GM12878 (cell line): Measurements from ENCODE around the gene DLG2. TPM values are rescaled to one million over a fixed set of nuclear protein-coding genes. Genes with fewer than 3 reads are reported as not detected.

Experiments
- ATAC-seq: fragments of 200-7000 bp; cut with Tn5 transposase; 3 replicates; pipeline ENCODE4 v1.9.1; 2020; ENCODE audit warnings: mild to moderate bottlenecking, moderate library complexity
- BruUV-seq: library from RNA; stranded (reverse); fragments of 400-500 nt; replicated peaks from 2 replicates; lab custom pipeline; 2021; lab: Mats Ljungman, UMichigan
- CTCF ChIA-PET: fragments of 300-600 bp; sonication (Branson Sonifier 250); formaldehyde crosslinking; extraction: SDS; loops from one replicate; lab custom pipeline; 2021; ENCODE audit warnings: inconsistent platforms; lab: Yijun Ruan, JAX
- POLR2A ChIA-PET: fragments of 350-600 bp; formaldehyde crosslinking; extraction: SDS; loops from one replicate; lab custom pipeline; 2021; ENCODE audit warnings: inconsistent platforms; lab: Charles Lee
- RAD21 ChIA-PET: fragments of 300-600 bp; sonication (Branson Sonifier 250); formaldehyde crosslinking; loops from one replicate; lab custom pipeline; 2023; ENCODE audit warnings: antibody characterized with exemption; ENCODE audit not compliant: unreplicated experiment; lab: Charles Lee
- SMC1A ChIA-PET: fragments of 300-600 bp; sonication (Branson Sonifier 250); formaldehyde crosslinking; loops from one replicate; lab custom pipeline; 2023; ENCODE audit not compliant: unreplicated experiment, uncharacterized antibody; lab: Charles Lee
- DNase-seq: peaks from one replicate; pipeline ENCODE4 v3.0.0-alpha.2; 2011; ENCODE audit warnings: low read depth, low spot score
- FAIRE-seq: peaks from 3 replicates; lab custom pipeline; 2011; peaks lifted over from hg19 to GRCh38; lab: Jason Lieb, UNC
- H2AFZ ChIP-seq: 2 replicates; pipeline ENCODE4 v1.6.0; 2011; ENCODE audit warnings: low read depth, low read length, control low read depth; ENCODE audit not compliant: control insufficient read depth
- H3K27ac ChIP-seq: 2 replicates; pipeline ENCODE4 v1.5.1; 2011; ENCODE audit warnings: control low read depth; ENCODE audit not compliant: control insufficient read depth, insufficient read depth
- H3K27me3 ChIP-seq, 2 experiments: replicated peaks in 1 of 2; 2 replicates each; pipeline versions ENCODE4 v1.6.0 to v1.6.1; 2011; ENCODE audit warnings: low read length in 1 of 2; ENCODE audit not compliant: control insufficient read depth in 2 of 2, insufficient read depth in 2 of 2
- H3K36me3 ChIP-seq, 2 experiments: 2 replicates each; pipeline ENCODE4 v1.5.1; 2011; ENCODE audit warnings: low read length in 1 of 2; ENCODE audit not compliant: control insufficient read depth in 2 of 2, insufficient read depth in 2 of 2
- H3K4me1 ChIP-seq: 2 replicates; pipeline ENCODE4 v1.6.1; 2011; ENCODE audit warnings: mild to moderate bottlenecking, low read length, moderate library complexity, mixed read lengths; ENCODE audit not compliant: control insufficient read depth, insufficient read depth
- H3K4me2 ChIP-seq: 2 replicates; pipeline ENCODE4 v1.6.0; 2011; ENCODE audit warnings: control low read depth; ENCODE audit not compliant: control insufficient read depth, insufficient read depth
- H3K4me3 ChIP-seq: fragments of 200-600 bp; sonication (generic); 2 replicates; pipeline ENCODE4 v1.5.1; 2016
- H3K79me2 ChIP-seq: 2 replicates; pipeline ENCODE4 v1.6.0; 2011; ENCODE audit warnings: low read length; ENCODE audit not compliant: control insufficient read depth, insufficient read depth
- H3K9ac ChIP-seq: 2 replicates; pipeline ENCODE4 v1.8.0; 2011; ENCODE audit warnings: low read length, control low read depth, mixed read lengths; ENCODE audit not compliant: control insufficient read depth, insufficient read depth
- H3K9me3 ChIP-seq: replicated peaks from 3 replicates; pipeline ENCODE4 v1.5.1; 2011; ENCODE audit warnings: mild to moderate bottlenecking, low read length; ENCODE audit not compliant: control insufficient read depth, insufficient read depth
- H4K20me1 ChIP-seq: 2 replicates; pipeline ENCODE4 v1.6.0; 2011; ENCODE audit not compliant: control insufficient read depth, insufficient read depth
- CHD1 ChIP-seq: IDR thresholded peaks from 2 replicates; pipeline ENCODE4 v1.6.1; 2012; ENCODE audit warnings: low read depth, low read length, improper control_type of control experiment
- HDAC6 ChIP-seq: fragments of 200-600 bp; sonication (generic); IDR thresholded peaks from one replicate; pipeline ENCODE4 v1.8.0; 2017; ENCODE audit warnings: antibody characterized with exemption; ENCODE audit not compliant: unreplicated experiment
- IKZF1 ChIP-seq: fragments of 450-650 bp; conservative IDR thresholded peaks from 2 replicates; pipeline ENCODE4 v1.6.1; 2017; ENCODE audit warnings: antibody characterized with exemption, mild to moderate bottlenecking
- JUND ChIP-seq: IDR thresholded peaks from 2 replicates; pipeline ENCODE4 v1.6.1; 2012; ENCODE audit warnings: low read depth, mild to moderate bottlenecking, low read length, improper control_type of control experiment, moderate library complexity
- KAT2A ChIP-seq: conservative IDR thresholded peaks from 2 replicates; pipeline ENCODE4 v1.6.1; 2011; ENCODE audit warnings: low read depth, low read length; ENCODE audit not compliant: control insufficient read depth
- MEF2B ChIP-seq: fragments of 450-650 bp; IDR thresholded peaks from 2 replicates; pipeline ENCODE4 v1.6.1; 2018; ENCODE audit warnings: mild to moderate bottlenecking, moderate library complexity; ENCODE audit not compliant: partially characterized antibody, poor library complexity, severe bottlenecking
- NFYA ChIP-seq: IDR thresholded peaks from 2 replicates; pipeline ENCODE4 v1.6.1; 2011; ENCODE audit warnings: low read depth, mild to moderate bottlenecking, low read length, improper control_type of control experiment, borderline replicate concordance
- NR2C1 ChIP-seq: fragments of 450-650 bp; IDR thresholded peaks from 2 replicates; pipeline ENCODE4 v1.6.1; 2017; ENCODE audit warnings: antibody characterized with exemption, mild to moderate bottlenecking, moderate library complexity
- NRF1 ChIP-seq: conservative IDR thresholded peaks from 2 replicates; pipeline ENCODE4 v1.6.1; 2011; ENCODE audit warnings: mild to moderate bottlenecking, low read depth, low read length, improper control_type of control experiment
- RBBP5 ChIP-seq: fragments of 200-600 bp; sonication (generic); conservative IDR thresholded peaks from 2 replicates; pipeline ENCODE4 v1.6.1; 2016
- RCOR1 ChIP-seq: conservative IDR thresholded peaks from 2 replicates; pipeline ENCODE4 v1.6.1; 2012; ENCODE audit warnings: low read depth, low read length, improper control_type of control experiment
- YBX1 ChIP-seq: fragments of 450-650 bp; IDR thresholded peaks from 2 replicates; pipeline ENCODE4 v1.6.1; 2016; ENCODE audit warnings: antibody characterized with exemption
- YY1 ChIP-seq: IDR thresholded peaks from 2 replicates; pipeline ENCODE4 v1.6.1; 2011; ENCODE audit warnings: low read depth, mild to moderate bottlenecking, low read length
- ZNF217 ChIP-seq: fragments of 450-650 bp; IDR thresholded peaks from 2 replicates; pipeline ENCODE4 v1.6.1; 2017; ENCODE audit warnings: antibody characterized with exemption, mild to moderate bottlenecking
- ZZZ3 ChIP-seq: IDR thresholded peaks from 2 replicates; pipeline ENCODE4 v1.6.1; 2011; ENCODE audit warnings: low read depth; ENCODE audit not compliant: control insufficient read depth, insufficient read length
- WGBS: methylation state at CpG from one replicate; pipeline ENCODE4 v1.1.6; 2016; ENCODE audit warnings: low lambda C conversion rate; ENCODE audit not compliant: insufficient replicate concordance, insufficient coverage; ENCODE audit errors: missing lambda C conversion rate; 5-methylcytosine and 5-hydroxymethylcytosine counted together
- in situ Hi-C: fragments of 300-500 bp; cut with MboI; formaldehyde crosslinking; loops from 9 replicates; pipeline ENCODE4 v1.14.3; 2018; ENCODE audit warnings: mixed read lengths
- intact Hi-C: fragments of 100-400 bp; cut with micrococcal nuclease; formaldehyde crosslinking; loops from one replicate; pipeline ENCODE4 v1.14.2; 2022; ENCODE audit not compliant: unreplicated experiment
- polyA plus RNA-seq, 11 experiments: library from polyadenylated mRNA; depleted of rRNA in 4 of 11; unstranded in 6 of 11; stranded (reverse) in 5 of 11; fragments of >200 nt; fragmentation: Nextera tagmentation in 4 of 11; fragmentation: Illumina TruSeq in 1 of 11; extraction: Ambion mirVana in 4 of 11; extraction: Trizol in 1 of 11; gene quantifications; 1 replicate in 1 of 11; 2 replicates in 10 of 11; pipeline versions ENCODE4 v1.2.1 to v1.2.3, GENCODE V29; 2011 to 2016; ENCODE audit warnings: inconsistent platforms in 2 of 11, missing spikeins in 2 of 11, low read depth in 1 of 11
- total RNA-seq, 4 experiments: library from RNA; depleted of rRNA in 3 of 4; stranded (reverse); fragments of >200 nt in 3 of 4; fragmentation: Illumina TruSeq in 1 of 4; extraction: Trizol in 1 of 4; gene quantifications; 2 replicates each; pipeline versions ENCODE4 v1.2.1 to v1.2.3, GENCODE V29; 2013 to 2021
- TF ChIP-seq, protein P1 (sequence below): fragments of 450-650 bp; IDR thresholded peaks from 2 replicates; pipeline ENCODE4 v1.6.1; 2018; ENCODE audit warnings: borderline replicate concordance, mild to moderate bottlenecking; ENCODE audit not compliant: partially characterized antibody
- TF ChIP-seq, protein P2 (sequence below): fragments of 450-650 bp; IDR thresholded peaks from 2 replicates; pipeline ENCODE4 v1.6.1; 2018; ENCODE audit warnings: mild to moderate bottlenecking, low read depth, moderate library complexity; ENCODE audit not compliant: partially characterized antibody

DLG2 gene
- total and polyA plus RNA-seq, 10 of the 15 experiments (the other 5 are each of a cell fraction or from before 2014, with no cell fraction given): 0.09 to 0.98 (median 0.35) TPM

DNA sequence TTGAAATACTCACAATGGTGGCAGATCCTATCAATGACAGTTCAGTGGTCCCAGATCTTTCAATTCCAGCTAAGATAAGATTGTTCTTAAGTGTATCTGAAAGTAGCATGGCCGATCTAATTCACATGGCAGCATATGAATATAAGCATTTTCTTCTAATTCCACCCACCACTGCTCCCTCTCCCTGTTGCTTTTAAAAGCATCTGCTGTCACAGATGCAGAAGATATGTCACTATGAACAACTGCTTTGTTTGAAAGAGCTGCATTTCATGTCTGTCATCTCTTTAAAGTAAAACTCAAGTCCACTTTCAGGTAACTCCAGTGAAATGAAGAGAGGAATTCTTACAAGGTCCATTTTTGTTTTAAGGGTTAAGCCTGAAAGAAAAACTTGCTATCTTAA is 1044.0 kb downstream of the DLG2 start (continued):
- TF ChIP-seq, protein P1, sequence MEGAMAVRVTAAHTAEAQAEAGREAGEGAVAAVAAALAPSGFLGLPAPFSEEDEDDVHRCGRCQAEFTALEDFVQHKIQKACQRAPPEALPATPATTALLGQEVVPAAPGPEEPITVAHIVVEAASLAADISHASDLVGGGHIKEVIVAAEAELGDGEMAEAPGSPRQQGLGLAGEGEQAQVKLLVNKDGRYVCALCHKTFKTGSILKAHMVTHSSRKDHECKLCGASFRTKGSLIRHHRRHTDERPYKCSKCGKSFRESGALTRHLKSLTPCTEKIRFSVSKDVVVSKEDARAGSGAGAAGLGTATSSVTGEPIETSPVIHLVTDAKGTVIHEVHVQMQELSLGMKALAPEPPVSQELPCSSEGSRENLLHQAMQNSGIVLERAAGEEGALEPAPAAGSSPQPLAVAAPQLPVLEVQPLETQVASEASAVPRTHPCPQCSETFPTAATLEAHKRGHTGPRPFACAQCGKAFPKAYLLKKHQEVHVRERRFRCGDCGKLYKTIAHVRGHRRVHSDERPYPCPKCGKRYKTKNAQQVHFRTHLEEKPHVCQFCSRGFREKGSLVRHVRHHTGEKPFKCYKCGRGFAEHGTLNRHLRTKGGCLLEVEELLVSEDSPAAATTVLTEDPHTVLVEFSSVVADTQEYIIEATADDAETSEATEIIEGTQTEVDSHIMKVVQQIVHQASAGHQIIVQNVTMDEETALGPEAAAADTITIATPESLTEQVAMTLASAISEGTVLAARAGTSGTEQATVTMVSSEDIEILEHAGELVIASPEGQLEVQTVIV: no peak

DNA sequence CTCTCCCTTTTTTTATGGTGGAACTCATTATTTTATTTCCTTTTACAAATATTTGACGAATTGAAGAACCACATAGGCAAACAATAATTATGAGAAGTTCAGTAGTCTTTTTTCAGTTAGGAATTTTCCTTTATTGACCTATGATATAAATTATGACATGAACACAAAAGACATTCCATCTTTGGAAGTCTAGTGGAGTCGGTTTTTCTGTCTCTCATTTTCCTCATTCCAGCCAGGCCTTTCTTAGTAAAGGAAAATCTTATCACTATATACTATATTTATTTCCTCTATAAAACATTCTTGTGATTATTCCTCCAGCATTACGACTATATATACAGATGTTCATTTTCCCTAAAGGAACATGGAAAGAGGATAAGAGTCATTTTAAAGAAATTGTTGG is 1046.1 kb downstream of the DLG2 start:
- in situ Hi-C loops: no loop called here
- H3K9me3 ChIP-seq: no peaks in the 10 kb centered on the region
- FAIRE-seq (no peak), ATAC-seq (no peak), DNase-seq (no peak)
- H3K4me1 ChIP-seq: no peaks in the 10 kb centered on the region
- WGBS: 6% methylated on average over 3 of the region's 3 CpGs
- ChIA-PET CTCF (interaction anchor here (0.7 to 1.8 kb wide), 2 partner anchors 17 to 25 kb away, joined by 3 to 7 read pairs; no protein-coding TSS in a partner anchor), SMC1A (no interaction called here), RAD21 (no interaction called here), POLR2A (no interaction called here)
- intact Hi-C loops: no loop called here
- no TSS peak for BruUV-seq
- no peaks in the 10 kb centered on the region for H3K79me2 ChIP-seq
- no peaks in the 10 kb centered on the region for H4K20me1 ChIP-seq
- no peaks in the 10 kb centered on the region for H3K27me3 ChIP-seq
- no peak overlapping the region for H3K4me2 ChIP-seq
- H3K4me3 ChIP-seq: no peak overlapping the region
- no peak overlapping the region for H3K27ac ChIP-seq
- no peaks in the 10 kb centered on the region for H3K36me3 ChIP-seq
- TF ChIP-seq ZNF217 (no peak), IKZF1 (no peak), NR2C1 (no peak), MEF2B (no peak), NFYA (no peak), YY1 (no peak), CHD1 (no peak), RBBP5 (no peak), HDAC6 (no peak), JUND (no peak), NRF1 (no peak), YBX1 (no peak), KAT2A (no peak), RCOR1 (no peak), ZZZ3 (no peak)
- TF ChIP-seq, protein P2, sequence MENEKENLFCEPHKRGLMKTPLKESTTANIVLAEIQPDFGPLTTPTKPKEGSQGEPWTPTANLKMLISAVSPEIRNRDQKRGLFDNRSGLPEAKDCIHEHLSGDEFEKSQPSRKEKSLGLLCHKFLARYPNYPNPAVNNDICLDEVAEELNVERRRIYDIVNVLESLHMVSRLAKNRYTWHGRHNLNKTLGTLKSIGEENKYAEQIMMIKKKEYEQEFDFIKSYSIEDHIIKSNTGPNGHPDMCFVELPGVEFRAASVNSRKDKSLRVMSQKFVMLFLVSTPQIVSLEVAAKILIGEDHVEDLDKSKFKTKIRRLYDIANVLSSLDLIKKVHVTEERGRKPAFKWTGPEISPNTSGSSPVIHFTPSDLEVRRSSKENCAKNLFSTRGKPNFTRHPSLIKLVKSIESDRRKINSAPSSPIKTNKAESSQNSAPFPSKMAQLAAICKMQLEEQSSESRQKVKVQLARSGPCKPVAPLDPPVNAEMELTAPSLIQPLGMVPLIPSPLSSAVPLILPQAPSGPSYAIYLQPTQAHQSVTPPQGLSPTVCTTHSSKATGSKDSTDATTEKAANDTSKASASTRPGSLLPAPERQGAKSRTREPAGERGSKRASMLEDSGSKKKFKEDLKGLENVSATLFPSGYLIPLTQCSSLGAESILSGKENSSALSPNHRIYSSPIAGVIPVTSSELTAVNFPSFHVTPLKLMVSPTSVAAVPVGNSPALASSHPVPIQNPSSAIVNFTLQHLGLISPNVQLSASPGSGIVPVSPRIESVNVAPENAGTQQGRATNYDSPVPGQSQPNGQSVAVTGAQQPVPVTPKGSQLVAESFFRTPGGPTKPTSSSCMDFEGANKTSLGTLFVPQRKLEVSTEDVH: no peak
- no peak overlapping the region for H3K9ac ChIP-seq
- no peak overlapping the region for H2AFZ ChIP-seq
